Thyroid gland (tissue), 4 donors: ENCODE results near the gene GDPD5. TPM values are rescaled to one million over a fixed set of nuclear protein-coding genes. Genes with fewer than 3 reads are reported as not detected.

Experiments used
- DNase-seq, 2 donors: peaks; one replicate each; pipeline ENCODE4 v3.0.0-alpha.2; 2019
- H3K27ac ChIP-seq, 3 donors: fragments of 200-600 bp; sonication (generic); 1 replicate in 2 of 3; 2 replicates in 1 of 3; pipeline ENCODE4 v1.5.1; 2016 to 2019; ENCODE audit warnings: mild to moderate bottlenecking in 1 of 3, moderate library complexity in 1 of 3
- H3K27me3 ChIP-seq: fragments of 200-600 bp; sonication (generic); one replicate; pipeline ENCODE4 v1.5.1; 2019
- H3K36me3 ChIP-seq, 2 donors: fragments of 200-600 bp; sonication (generic); one replicate each; pipeline ENCODE4 v1.5.1; 2016 to 2019
- H3K4me1 ChIP-seq, 2 donors: fragments of 200-600 bp; sonication (generic); one replicate each; pipeline ENCODE4 v1.5.1; 2017 to 2019
- H3K4me3 ChIP-seq, 3 donors: fragments of 200-600 bp; sonication (generic); replicated peaks in 1 of 3; 1 replicate in 2 of 3; 2 replicates in 1 of 3; pipeline ENCODE4 v1.5.1; 2016; ENCODE audit warnings: mild to moderate bottlenecking in 1 of 3
- H3K9me3 ChIP-seq: fragments of 200-600 bp; sonication (generic); one replicate; pipeline ENCODE4 v1.5.1; 2017
- POLR2A ChIP-seq, 2 donors: fragments of 450-650 bp; IDR thresholded peaks; one replicate each; pipeline ENCODE4 v1.6.1; 2017; ENCODE audit warnings: antibody characterized with exemption in 2 of 2, mild to moderate bottlenecking in 2 of 2, moderate library complexity in 1 of 2
- WGBS, 2 donors: methylation state at CpG; one replicate each; pipeline ENCODE4 v1.1.5; 2017; 5-methylcytosine and 5-hydroxymethylcytosine counted together
- intact Hi-C: fragments of 100-400 bp; cut with DNase I; formaldehyde crosslinking; loops from one replicate; pipeline ENCODE4 v1.15.1; 2023
- total RNA-seq, 4 donors: library from RNA; depleted of rRNA; stranded (reverse); fragments of >200 nt; gene quantifications; one replicate each; pipeline ENCODE4 v1.2.3, GENCODE V29; 2016
- TF ChIP-seq, protein P1 (sequence below), 6 experiments: fragments of 200-600 bp in 3 of 6; fragments of 450-650 bp in 3 of 6; sonication (generic) in 3 of 6; IDR thresholded peaks; one replicate each; pipeline ENCODE4 v1.5.1; 2016 to 2019; ENCODE audit warnings: antibody characterized with exemption in 6 of 6, mild to moderate bottlenecking in 2 of 6, inconsistent platforms in 1 of 6, moderate library complexity in 1 of 6

The GDPD5 gene
- total RNA-seq, 4 donors from 2014 or later = 5.6 to 6.4 (median 6.1) TPM

- H3K4me3 ChIP-seq = no peak overlapping the region
- no peaks in the 10 kb centered on the region for H3K9me3 ChIP-seq
- TF ChIP-seq POLR2A (IDR thresholded peaks at IDR 0.05) = no peak
- 75 to 88% methylated on average over 4 of the region's 4 CpGs for WGBS, 2 donors
- no peak for DNase-seq
- H3K36me3 ChIP-seq = no peaks in the 10 kb centered on the region
- H3K27me3 ChIP-seq = no peaks in the 10 kb centered on the region
- intact Hi-C loops = no loop called here
- no peak overlapping the region for H3K27ac ChIP-seq
- H3K4me1 ChIP-seq = peaks cover 12 to 24% of the 10 kb centered on the region in 2 donors
These were observed 46.1 kb downstream of the GDPD5 start for GRCh38 chr11:75479597-75480145.

DNA sequence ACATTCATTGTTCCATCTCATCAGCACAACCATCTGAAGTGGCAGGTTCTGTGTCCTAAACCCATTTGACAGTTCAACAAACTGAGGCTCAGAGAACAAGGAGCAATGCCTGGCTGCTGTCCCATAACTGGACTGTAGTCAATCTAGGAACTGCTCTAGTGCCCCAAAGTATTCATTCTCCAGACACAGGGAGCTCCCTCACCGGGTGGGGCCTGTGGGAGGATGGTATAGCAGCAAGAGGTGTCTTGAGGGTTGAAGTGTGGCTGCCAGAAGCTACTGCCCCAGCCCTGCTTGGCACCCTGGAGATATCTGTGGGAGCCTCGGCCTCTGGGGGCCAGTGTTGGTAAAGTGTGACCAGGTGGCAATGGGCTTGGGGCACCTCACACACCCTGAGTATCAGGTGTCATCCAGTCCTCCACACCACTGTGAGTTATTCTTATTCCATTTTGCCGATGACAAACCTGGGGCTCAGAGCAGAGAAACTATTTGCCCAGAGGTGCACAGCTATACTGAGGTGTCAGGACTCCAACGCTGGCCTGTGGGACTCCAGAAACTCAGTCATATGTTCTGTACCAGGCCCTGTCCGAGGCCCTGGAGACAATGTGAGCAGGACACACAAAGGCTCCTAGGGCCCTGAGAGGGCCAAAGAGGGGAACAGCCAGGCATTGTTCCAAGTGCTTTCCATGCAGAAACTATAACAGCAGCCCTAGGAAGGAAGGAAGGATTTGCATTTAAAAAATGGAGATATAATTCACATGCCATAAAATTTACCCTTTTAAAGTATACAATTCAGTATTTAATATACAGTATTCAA lies 46.8 kb downstream of the GDPD5 start:
- no peak overlapping the region for H3K27ac ChIP-seq
- H3K36me3 ChIP-seq = no peaks in the 10 kb centered on the region
- intact Hi-C loops = no loop called here
- H3K9me3 ChIP-seq = no peaks in the 10 kb centered on the region
- WGBS, 2 donors = 72 to 90% methylated on average over 5 of the region's 5 CpGs
- no peaks in the 10 kb centered on the region for H3K27me3 ChIP-seq
- no peak for DNase-seq
- no peak overlapping the region for H3K4me3 ChIP-seq
- H3K4me1 ChIP-seq = peaks cover 12 to 27% of the 10 kb centered on the region in 2 donors
- TF ChIP-seq, protein P1, sequence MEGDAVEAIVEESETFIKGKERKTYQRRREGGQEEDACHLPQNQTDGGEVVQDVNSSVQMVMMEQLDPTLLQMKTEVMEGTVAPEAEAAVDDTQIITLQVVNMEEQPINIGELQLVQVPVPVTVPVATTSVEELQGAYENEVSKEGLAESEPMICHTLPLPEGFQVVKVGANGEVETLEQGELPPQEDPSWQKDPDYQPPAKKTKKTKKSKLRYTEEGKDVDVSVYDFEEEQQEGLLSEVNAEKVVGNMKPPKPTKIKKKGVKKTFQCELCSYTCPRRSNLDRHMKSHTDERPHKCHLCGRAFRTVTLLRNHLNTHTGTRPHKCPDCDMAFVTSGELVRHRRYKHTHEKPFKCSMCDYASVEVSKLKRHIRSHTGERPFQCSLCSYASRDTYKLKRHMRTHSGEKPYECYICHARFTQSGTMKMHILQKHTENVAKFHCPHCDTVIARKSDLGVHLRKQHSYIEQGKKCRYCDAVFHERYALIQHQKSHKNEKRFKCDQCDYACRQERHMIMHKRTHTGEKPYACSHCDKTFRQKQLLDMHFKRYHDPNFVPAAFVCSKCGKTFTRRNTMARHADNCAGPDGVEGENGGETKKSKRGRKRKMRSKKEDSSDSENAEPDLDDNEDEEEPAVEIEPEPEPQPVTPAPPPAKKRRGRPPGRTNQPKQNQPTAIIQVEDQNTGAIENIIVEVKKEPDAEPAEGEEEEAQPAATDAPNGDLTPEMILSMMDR (IDR thresholded peaks at IDR 0.05) = no peak

DNA sequence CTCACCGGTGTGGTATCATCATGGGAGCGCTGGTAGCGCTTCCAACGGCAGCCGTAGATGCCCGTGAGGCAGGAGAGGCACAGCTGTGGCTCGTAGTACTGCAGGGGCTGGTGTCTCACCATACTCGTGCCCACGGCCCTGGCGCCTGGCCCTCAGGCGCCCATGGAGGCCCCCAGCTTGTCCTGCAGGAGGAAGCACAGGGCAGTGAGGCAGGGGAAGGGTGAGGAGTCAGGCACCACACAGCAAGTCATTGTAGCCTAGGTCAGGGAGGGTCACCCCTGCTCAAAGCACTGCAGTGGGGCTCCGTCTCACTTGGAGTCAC lies 48.2 kb downstream of the GDPD5 start:
- Histone ChIP-seq H3K9me3 (no peaks in the 10 kb centered on the region), H3K27me3 (no peaks in the 10 kb centered on the region), H3K36me3 (no peaks in the 10 kb centered on the region), H3K4me1 (peaks cover 12 to 27% of the 10 kb centered on the region in 2 donors), H3K4me3 (no peak overlapping the region), H3K27ac (peak overlapping the region in 1 of 3 donors; percentile 15)
- intact Hi-C loops = no loop called here
- DNase-seq = no peak
- TF ChIP-seq, protein P1 (IDR thresholded peaks at IDR 0.05) = no peak
- no peak for TF ChIP-seq POLR2A (IDR thresholded peaks at IDR 0.05)
- 90 to 97% methylated on average over 3 to 10 of the region's 12 CpGs for WGBS, 2 donors

GRCh38 chr11:75476739-75477613 lies 48.8 kb downstream of the GDPD5 start:
- Histone ChIP-seq H3K9me3 (no peaks in the 10 kb centered on the region), H3K4me3 (no peak overlapping the region), H3K36me3 (no peaks in the 10 kb centered on the region), H3K27ac (peak overlapping the region; percentile 11 to 60 (median 44)), H3K27me3 (no peaks in the 10 kb centered on the region), H3K4me1 (peaks cover 12 to 27% of the 10 kb centered on the region in 2 donors)
- no peak for TF ChIP-seq POLR2A (IDR thresholded peaks at IDR 0.05)
- TF ChIP-seq, protein P1 (IDR thresholded peaks at IDR 0.05) = no peak
- 52 to 80% methylated on average over 2 to 10 of the region's 10 CpGs for WGBS, 2 donors
- DNase-seq = peak; percentile 69 to 78
- intact Hi-C loops = no loop called here

DNA sequence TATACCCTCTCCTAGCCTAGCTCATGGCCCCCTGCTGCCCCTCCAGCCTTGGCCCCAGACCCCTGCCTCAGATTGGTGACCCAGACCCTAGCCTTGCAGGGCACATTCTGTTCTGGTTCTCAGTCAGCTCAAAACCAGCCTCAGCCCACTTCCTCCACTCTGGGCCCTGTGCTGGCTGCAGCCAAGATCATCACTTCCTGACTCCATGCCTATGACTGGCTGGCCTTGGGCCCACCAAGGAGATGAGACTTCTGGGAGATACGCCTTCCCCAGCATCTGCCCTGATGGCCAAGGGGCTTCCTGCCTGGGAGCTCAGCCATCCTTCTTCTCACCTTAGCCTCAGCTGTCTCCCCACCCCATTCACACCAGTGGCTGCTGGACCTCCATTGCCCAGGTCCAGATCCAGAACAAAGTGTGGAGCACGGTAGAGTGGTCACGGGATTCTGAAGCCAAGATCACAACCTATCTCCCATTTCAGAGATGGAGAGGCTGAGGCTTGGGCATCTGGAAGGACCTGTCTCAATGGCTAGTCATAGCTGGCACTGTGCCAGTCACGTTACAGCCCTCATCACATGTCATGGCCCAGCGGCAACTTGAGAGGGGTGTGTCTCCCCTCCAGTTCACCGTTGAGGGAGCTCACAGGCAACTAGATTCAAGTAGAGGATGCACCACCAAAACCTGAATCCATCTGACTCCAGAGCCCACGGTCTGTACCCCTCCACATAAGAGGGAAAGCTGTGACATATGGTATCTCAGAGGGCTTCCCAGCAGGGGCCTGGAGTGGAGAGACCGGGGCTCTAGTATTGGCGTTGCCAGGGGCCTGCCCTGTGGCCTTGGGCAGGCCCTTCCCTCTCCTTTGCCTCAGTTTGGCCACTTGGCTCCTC lies 49.7 kb downstream of the GDPD5 start:
- TF ChIP-seq, protein P1 (IDR thresholded peaks at IDR 0.05) = no peak
- no peak for TF ChIP-seq POLR2A (IDR thresholded peaks at IDR 0.05)

More for the DNA sequence above, 49.7 kb downstream of the GDPD5 start:
- Histone ChIP-seq H3K27ac (peak overlapping the region; percentile 20 to 60 (median 44)), H3K27me3 (no peaks in the 10 kb centered on the region), H3K9me3 (no peaks in the 10 kb centered on the region), H3K4me1 (peaks cover 22 to 36% of the 10 kb centered on the region in 2 donors), H3K4me3 (no peak overlapping the region), H3K36me3 (no peaks in the 10 kb centered on the region)
- DNase-seq = peak; percentile 55 to 59
- 69 to 73% methylated on average over 8 of the region's 9 CpGs for WGBS, 2 donors
- intact Hi-C loops = no loop called here
